GM21447 (cell line): ENCODE measurements around the gene HAUS7.

Experiments
- ATAC-seq: cut with Tn5 transposase; IDR thresholded peaks from one replicate; pipeline ENCODE4 v1.9.1; 2021; ENCODE audit not compliant: unreplicated experiment

The HAUS7 gene

GRCh38 chrX:153457136-153457825, 13.1 kb downstream of the HAUS7 start:
- no peak for ATAC-seq

DNA sequence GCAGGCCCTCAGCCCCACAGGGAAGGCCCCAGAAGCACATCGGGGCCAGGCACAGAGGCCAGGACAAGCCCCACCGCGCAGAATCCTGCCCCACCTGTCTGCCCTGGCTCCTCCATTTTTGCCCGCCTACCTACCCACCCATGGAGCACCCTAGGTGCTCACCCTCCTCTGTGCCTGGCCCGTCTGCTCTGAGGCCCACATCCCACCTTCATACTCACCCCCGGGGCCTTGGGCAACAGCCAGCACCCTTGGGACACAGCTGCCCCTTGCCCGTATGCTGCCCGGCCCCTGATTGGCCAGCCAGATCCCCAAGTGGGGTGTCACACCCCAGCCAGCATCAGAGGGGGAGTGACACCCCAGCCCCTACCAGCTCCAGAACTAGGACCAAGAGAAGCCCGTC, 13.7 kb downstream of the HAUS7 start:
- no peak for ATAC-seq

GRCh38 chrX:153456161-153456560, 14.2 kb downstream of the HAUS7 start:
- no peak for ATAC-seq

DNA sequence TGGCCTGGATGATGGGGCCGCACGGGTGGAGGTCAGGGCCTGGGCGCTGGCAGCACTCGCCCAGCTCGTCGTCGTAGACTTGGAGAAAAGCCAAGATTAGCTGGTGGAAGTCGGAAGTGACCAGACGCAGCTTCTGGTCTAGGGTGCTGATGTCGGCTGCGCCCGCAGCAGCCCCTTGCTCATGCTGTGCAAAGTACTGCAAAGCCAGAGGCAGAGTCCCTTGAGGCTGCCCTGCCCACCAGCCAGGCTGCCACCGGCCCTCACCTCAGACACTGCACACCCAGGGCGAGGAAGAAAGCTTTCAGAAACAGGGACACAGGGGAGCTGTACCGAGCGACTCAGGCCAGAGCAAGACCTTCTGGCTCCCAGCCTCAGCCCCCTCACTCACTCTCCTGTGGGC, 14.8 kb downstream of the HAUS7 start:
- ATAC-seq, result no peak

GRCh38 chrX:153454901-153455550, 15.3 kb downstream of the HAUS7 start:
- no peak for ATAC-seq

GRCh38 chrX:153450949-153451277, 19.5 kb downstream of the HAUS7 start:
- ATAC-seq, result no peak

- ATAC-seq, result no peak
Observed at GRCh38 chrX:153450114-153450948, 20.0 kb downstream of the HAUS7 start.

DNA sequence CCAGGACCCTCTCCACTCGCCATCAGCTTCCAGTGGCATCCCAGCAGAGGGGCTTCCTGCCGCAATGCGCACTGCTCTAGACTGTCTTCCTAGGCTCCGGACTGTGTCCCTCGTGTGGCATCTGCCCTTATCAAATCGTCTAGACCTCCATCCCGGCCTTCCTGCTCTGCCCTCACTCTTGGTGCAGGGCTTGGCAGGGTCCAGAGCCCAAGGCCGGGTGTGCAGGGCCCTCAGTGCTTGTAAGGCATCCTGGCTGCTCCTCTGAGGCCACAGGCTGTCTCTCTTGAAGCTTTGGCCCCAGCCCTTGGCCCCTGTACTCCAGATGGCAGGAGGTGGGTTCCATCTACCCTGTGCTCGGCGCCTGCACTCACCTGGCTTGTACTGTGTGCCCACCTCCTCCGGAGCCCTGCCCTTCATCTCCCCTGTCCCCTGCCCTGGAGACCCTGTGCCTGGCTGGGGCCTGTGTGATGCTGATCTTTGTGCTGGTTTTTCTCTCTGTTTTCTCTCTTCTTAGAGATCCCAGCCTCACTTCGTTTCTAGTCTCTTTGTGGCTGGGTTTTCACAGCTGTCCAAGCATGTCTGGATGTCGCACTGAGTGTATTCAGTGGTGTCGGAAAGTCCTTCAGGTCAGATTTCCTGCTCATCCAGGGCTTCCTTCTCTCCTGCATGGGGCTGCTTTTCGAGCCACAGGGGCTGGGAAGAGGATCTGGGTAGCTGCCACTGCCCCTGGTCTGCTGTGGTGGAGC, 20.8 kb downstream of the HAUS7 start:
- no peak for ATAC-seq

DNA sequence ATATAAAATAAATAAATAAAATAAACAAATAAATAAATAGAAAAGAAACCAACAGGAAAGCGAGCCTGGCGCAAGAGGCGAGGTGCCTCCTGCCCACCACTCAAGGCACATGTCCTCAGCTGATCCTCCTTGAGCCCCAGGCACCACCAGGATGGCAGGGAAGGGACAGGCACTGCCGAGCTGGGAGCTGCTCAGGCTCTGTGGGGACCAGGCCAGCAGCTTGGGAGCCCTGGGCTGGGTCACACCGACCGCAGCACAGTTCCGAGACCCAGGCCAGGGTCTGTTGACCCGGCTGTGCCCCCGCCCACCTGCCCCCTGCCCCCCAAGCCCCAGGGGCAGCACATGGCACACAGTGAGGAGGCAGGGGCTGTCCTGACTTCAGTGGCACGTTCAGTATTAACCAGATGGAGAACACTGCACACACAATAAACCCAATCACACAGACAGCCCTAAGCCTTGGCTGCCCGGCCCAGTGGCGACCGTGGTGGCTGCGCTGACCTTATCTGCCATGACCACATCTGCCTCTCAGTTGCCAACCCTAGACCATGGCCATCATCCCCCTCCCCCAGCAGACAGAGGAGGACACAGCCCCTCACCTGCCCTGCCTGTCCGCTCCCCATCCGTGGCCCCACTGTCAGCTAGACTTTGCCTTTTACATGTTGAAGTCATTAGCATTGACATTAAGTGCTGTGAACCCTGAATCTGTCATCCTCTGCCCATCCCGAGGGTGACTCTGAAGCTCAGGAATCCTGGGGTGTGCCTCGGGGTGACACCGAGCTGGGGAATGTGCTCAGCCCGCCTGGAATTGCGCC, 21.6 kb downstream of the HAUS7 start:
- no peak for ATAC-seq

DNA sequence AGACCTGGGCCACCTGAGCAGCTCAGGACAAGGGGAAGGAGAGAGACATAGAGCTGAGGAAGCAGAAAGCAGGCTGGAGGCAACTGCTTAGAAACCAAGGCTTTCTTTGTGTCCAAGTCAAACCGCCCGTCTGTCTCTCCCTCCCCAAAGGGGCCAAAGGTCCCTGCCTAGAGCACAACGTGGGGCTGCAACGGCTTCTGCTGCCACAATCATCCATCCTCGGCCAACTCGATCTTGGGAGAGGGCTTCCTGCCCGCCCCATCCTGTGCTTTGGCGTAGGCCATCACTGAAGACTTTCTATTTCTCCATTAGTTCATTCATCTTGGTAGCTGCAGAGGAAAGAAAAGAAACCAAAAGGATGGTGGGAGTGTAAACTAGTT, 22.8 kb downstream of the HAUS7 start:
- no peak for ATAC-seq

GRCh38 chrX:153446950-153447580, 23.3 kb downstream of the HAUS7 start:
- no peak for ATAC-seq

DNA sequence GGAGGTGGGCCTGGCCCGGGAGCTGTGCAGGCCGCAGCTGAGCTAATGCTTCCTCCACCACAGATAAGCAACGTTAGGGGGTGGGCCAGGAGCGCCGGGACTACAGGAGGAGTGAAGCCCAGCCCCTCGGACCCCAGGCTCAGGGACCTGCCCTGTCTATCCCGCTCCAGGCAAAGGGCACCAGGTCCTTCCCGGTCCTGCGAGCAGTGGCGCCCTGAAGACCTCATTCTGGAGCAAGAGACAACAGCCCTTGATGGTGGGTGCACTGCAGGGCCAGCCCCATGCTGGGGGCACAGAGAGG, 23.8 kb downstream of the HAUS7 start:
- no peak for ATAC-seq

- no peak for ATAC-seq
Observed at GRCh38 chrX:153445856-153446635, 24.3 kb downstream of the HAUS7 start, which contains the start of gene TREX2. TREX2 (minus strand) TSS chrX:153446056; CDS start chrX:153445430, 626 bp downstream.

- no peak for ATAC-seq
Observed at GRCh38 chrX:153445106-153445855, 25.1 kb downstream of the HAUS7 start.

- ATAC-seq, result no peak
Observed at GRCh38 chrX:153444333-153445011, 25.9 kb downstream of the HAUS7 start.

GRCh38 chrX:153443476-153444332, 26.7 kb downstream of the HAUS7 start:
- no peak for ATAC-seq

GRCh38 chrX:153442463-153442862, 27.9 kb downstream of the HAUS7 start:
- ATAC-seq, result no peak
